GM19372 (cell line): ENCODE data around the gene PSD.
A peak's percentile ranks its signal among the peaks of the same experiment; 100 is the strongest.
"Not testable (repeated sequence)": the region's sequence is repeated elsewhere in the genome, so short reads cannot be mapped to it uniquely, and the experiment has no call there.

Experiments used
- ATAC-seq: cut with Tn5 transposase; IDR thresholded peaks from one replicate; pipeline ENCODE4 v1.9.1; 2021; ENCODE audit warnings: mild to moderate bottlenecking, low read depth, moderate library complexity; ENCODE audit not compliant: unreplicated experiment

Gene PSD

GRCh38 chr10:102418622-102419268 lies at the start of gene PSD:
PSD (minus strand) TSS chr10:102418785; CDS start chr10:102417038, 1,747 bp downstream.
- ATAC-seq = no peak

- ATAC-seq = no peak
Observed at GRCh38 chr10:102467971-102468438, 49.4 kb upstream of the PSD start.

GRCh38 chr10:102467318-102467717 lies 48.7 kb upstream of the PSD start:
- ATAC-seq = no peak

GRCh38 chr10:102465466-102465865 lies 46.9 kb upstream of the PSD start:
- ATAC-seq = no peak

- ATAC-seq = no peak
Observed at GRCh38 chr10:102463983-102464382, 45.4 kb upstream of the PSD start.

- no peak for ATAC-seq
Observed at GRCh38 chr10:102462512-102463054, 44.0 kb upstream of the PSD start.

GRCh38 chr10:102461187-102462054 lies 42.8 kb upstream of the PSD start:
- peak; percentile 91 for ATAC-seq

- ATAC-seq = peak; percentile 32
Observed at GRCh38 chr10:102460836-102461186, 42.2 kb upstream of the PSD start.

GRCh38 chr10:102458656-102459055 lies 40.1 kb upstream of the PSD start:
- no peak for ATAC-seq

- no peak for ATAC-seq
Observed at GRCh38 chr10:102457591-102458150, 39.1 kb upstream of the PSD start.

GRCh38 chr10:102455893-102456471 lies 37.4 kb upstream of the PSD start:
- ATAC-seq = no peak

GRCh38 chr10:102454662-102455487 lies 36.3 kb upstream of the PSD start:
- not testable (repeated sequence) for ATAC-seq

- ATAC-seq = no peak
Observed at GRCh38 chr10:102453502-102453901, 34.9 kb upstream of the PSD start.

- ATAC-seq = no peak
Observed at GRCh38 chr10:102452672-102453340, 34.2 kb upstream of the PSD start.

- ATAC-seq = no peak
Observed at GRCh38 chr10:102451105-102451969, 32.8 kb upstream of the PSD start, which contains the start of gene C10orf95. C10orf95 (minus strand) TSS chr10:102451543; CDS start chr10:102451093, 450 bp downstream.

GRCh38 chr10:102450374-102451104 lies 32.0 kb upstream of the PSD start:
- ATAC-seq = peak; percentile 84

GRCh38 chr10:102450124-102450373 lies 31.5 kb upstream of the PSD start:
- no peak for ATAC-seq
